Testis (tissue), 2 donors: Measurements from ENCODE around the gene NKAIN2.

Experiments used
- POLR2A ChIP-seq: fragments of 450-650 bp; IDR thresholded peaks from one replicate; pipeline ENCODE4 v1.6.1; 2017; ENCODE audit warnings: antibody characterized with exemption, mild to moderate bottlenecking, moderate library complexity
- TF ChIP-seq, protein P1 (sequence below), 3 experiments: fragments of 450-650 bp in 2 of 3; fragments of 200-600 bp in 1 of 3; sonication (generic) in 1 of 3; IDR thresholded peaks; one replicate each; pipeline ENCODE4 v1.5.1; 2016 to 2019; ENCODE audit warnings: antibody characterized with exemption in 3 of 3, mild to moderate bottlenecking in 2 of 3, moderate library complexity in 1 of 3

DNA sequence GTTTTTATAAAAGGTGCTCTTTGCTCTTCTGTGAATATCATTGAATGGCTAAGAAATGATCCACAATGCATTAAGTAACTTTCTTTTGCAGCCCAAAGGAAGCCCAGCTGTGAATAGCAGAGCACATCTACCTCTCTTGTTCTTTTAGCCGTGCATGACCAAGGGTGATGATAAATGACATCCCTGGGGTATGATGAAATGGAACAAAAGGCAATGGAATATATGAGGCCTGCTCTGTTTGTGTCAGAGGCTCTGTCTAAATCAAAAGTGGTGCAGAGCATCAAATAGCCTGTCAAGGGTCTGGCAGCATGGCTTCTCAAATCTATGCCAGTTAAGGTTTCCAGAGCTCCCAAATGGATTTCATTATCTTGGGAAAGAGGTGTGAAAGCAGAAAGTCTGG, 796.0 kb downstream of the NKAIN2 start:
- TF ChIP-seq, protein P1, sequence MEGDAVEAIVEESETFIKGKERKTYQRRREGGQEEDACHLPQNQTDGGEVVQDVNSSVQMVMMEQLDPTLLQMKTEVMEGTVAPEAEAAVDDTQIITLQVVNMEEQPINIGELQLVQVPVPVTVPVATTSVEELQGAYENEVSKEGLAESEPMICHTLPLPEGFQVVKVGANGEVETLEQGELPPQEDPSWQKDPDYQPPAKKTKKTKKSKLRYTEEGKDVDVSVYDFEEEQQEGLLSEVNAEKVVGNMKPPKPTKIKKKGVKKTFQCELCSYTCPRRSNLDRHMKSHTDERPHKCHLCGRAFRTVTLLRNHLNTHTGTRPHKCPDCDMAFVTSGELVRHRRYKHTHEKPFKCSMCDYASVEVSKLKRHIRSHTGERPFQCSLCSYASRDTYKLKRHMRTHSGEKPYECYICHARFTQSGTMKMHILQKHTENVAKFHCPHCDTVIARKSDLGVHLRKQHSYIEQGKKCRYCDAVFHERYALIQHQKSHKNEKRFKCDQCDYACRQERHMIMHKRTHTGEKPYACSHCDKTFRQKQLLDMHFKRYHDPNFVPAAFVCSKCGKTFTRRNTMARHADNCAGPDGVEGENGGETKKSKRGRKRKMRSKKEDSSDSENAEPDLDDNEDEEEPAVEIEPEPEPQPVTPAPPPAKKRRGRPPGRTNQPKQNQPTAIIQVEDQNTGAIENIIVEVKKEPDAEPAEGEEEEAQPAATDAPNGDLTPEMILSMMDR (IDR thresholded peaks at IDR 0.05): no peak
- TF ChIP-seq POLR2A: no peak
